ENCODE results near the gene SAMD14. TPM values are rescaled to one million over a fixed set of nuclear protein-coding genes. Genes with fewer than 3 reads are reported as not detected.

SAMD14 gene
- total RNA-seq, 6 experiments from 2014 or later, result 0.50 to 3.8 (median 0.77) TPM; not detected in 1

DNA sequence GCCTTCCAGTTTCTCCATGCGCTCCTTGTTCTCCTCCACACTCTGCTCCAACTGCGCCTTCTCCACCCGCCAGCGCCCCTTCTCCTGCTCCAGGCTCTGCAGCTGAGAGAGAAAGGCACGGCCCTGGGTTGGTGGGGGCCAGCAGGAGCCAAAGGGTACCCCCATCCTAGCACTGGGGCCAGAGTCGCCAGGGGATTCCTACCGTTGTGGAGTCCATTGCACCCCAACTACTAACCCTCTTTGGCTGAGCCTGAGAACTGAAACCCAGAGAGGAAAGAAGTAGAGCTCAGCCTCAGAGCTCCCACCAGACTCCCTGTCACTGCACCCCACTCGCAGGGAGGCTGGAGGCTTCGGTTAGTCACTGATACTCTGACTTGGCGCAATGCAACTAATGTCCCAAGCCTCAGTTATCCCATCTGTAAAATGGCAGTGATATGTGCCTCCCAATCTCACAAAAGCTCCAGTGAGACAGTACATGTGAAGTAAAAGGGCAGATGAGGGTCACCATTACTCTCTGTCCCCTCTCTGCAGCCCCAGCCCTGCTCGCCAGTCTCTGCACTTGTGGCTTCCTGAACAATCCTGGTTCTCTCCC lies 6.2 kb upstream of the SAMD14 start:
- WGBS (ENCODE audit: insufficient coverage, low coverage, low lambda C conversion rate, missing lambda C conversion rate), result 100% methylated on average over 3 of the region's 11 CpGs
- ATAC-seq (no peak), DNase-seq (no peak)
- no peak overlapping the region for H3K27ac ChIP-seq
- H3K36me3 ChIP-seq, result peaks cover 5 to 50% (median 11%) of the 10 kb centered on the region in 4 donors
- intact Hi-C loops (cut with DNase I), result no loop called here
- no peaks in the 10 kb centered on the region for H3K9me3 ChIP-seq
- peaks cover 0 to 9% (median 0%) of the 10 kb centered on the region in 4 donors for H3K4me1 ChIP-seq
- H3K4me3 ChIP-seq, result no peak overlapping the region
- H3K27me3 ChIP-seq, result no peaks in the 10 kb centered on the region
- TF ChIP-seq, protein P1, sequence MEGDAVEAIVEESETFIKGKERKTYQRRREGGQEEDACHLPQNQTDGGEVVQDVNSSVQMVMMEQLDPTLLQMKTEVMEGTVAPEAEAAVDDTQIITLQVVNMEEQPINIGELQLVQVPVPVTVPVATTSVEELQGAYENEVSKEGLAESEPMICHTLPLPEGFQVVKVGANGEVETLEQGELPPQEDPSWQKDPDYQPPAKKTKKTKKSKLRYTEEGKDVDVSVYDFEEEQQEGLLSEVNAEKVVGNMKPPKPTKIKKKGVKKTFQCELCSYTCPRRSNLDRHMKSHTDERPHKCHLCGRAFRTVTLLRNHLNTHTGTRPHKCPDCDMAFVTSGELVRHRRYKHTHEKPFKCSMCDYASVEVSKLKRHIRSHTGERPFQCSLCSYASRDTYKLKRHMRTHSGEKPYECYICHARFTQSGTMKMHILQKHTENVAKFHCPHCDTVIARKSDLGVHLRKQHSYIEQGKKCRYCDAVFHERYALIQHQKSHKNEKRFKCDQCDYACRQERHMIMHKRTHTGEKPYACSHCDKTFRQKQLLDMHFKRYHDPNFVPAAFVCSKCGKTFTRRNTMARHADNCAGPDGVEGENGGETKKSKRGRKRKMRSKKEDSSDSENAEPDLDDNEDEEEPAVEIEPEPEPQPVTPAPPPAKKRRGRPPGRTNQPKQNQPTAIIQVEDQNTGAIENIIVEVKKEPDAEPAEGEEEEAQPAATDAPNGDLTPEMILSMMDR (IDR thresholded peaks at IDR 0.05), result no peak
- no peak for TF ChIP-seq POLR2A (IDR thresholded peaks at IDR 0.05)

DNA sequence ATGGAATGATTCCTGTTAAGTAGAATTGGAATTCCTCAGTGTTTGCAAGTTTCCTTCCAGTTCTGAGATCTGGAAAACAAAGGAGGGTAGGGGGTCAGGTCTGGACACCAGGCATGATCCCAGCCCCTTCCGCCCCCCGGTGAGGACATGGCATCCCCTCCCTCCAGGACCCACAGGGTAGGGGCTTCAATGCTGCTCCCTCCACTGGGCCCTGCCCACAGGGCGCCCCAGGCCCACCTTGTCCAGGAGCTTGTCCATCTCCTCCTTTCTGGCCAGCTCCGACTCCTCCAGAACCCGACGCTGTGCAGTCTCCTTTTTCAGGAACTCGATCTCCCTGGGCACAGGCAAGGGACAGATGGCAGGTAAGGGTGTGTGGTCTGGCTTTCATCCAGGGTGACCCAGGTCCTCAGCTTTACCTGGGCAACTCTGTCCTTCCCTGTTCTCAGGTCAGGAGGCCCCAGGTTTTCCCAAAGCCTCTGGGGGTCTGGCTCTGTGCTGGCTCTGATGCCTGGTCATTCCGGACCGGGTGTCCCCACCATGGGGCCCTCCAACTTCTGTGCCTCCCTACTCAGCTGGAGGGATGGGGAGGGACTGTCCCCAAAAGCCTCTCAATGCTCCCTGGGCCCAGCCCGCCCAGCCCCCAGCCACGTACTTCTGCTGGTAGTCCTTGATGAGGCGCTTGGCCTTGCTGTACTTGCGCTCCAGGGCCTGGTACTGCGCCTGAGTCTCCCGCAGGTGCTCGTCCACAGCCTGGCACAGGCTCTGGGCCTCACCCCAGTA lies 5.5 kb upstream of the SAMD14 start:
- intact Hi-C loops (cut with DNase I), result no loop called here
- Histone ChIP-seq H3K36me3 (peaks cover 5 to 45% (median 11%) of the 10 kb centered on the region in 4 donors), H3K27ac (no peak overlapping the region), H3K4me1 (peaks cover 0 to 8% (median 0%) of the 10 kb centered on the region in 4 donors), H3K4me3 (no peak overlapping the region), H3K27me3 (no peaks in the 10 kb centered on the region), H3K9me3 (no peaks in the 10 kb centered on the region)
- ATAC-seq (no peak), DNase-seq (no peak)
- WGBS (ENCODE audit: insufficient coverage, low coverage, low lambda C conversion rate, missing lambda C conversion rate), result 88% methylated on average over 5 of the region's 16 CpGs
- TF ChIP-seq POLR2A (IDR thresholded peaks at IDR 0.05), result no peak
- TF ChIP-seq, protein P1 (IDR thresholded peaks at IDR 0.05), result no peak

DNA sequence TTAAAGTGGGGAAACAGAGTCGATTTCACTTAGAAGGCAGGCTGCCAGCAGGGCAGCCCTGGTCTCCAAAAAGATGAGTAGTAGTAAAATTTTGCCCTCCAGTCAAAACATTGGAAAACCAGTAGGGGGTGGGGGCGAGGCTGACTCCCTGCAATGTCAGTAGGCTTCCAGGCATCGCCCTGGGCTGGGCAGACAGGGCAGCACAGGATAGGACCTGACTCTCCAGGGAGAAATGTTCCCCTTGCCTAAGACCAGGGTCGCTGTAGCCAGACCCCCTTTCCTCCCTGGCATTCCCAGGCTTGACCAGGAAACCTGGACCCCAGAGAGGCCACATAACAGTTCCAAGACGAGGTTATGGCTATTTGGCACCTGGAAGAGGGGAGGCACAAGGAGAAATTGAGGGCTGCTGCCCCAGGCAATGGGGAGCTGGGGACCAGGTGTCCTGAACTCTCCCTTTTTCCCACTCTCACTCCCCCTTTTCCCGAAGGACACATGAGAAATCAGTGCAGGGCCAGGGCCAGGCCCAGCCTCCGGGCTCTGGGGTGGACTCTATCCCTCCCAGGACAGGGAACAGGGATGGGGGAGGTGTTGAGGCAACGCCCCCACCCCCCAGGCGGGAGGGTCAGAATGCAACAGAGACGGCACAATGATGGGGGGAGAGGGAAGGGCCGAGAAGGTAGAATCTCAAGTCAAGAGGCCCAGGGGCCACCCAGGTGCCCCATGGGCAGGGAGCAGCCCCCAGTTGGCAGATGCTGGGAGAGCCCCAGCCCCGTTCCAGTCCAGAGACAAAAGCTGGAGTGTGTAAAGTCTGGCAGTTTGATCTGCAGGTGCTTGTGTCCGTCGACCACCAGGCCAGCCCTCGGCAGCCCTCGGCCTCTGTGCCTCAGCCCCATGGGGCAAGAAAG lies 4.5 kb upstream of the SAMD14 start:
- intact Hi-C loops (cut with DNase I), result no loop called here
- WGBS (ENCODE audit: insufficient coverage, low coverage, low lambda C conversion rate, missing lambda C conversion rate), result 53% methylated on average over 2 of the region's 16 CpGs
- peaks cover 4 to 38% (median 9%) of the 10 kb centered on the region in 4 donors for H3K36me3 ChIP-seq
- peaks cover 0 to 3% (median 0%) of the 10 kb centered on the region in 4 donors for H3K4me1 ChIP-seq
- H3K27me3 ChIP-seq, result no peaks in the 10 kb centered on the region
- no peak overlapping the region for H3K4me3 ChIP-seq
- DNase-seq, result no peak
- no peak for ATAC-seq
- H3K9me3 ChIP-seq, result no peaks in the 10 kb centered on the region
- H3K27ac ChIP-seq, result no peak overlapping the region
- no peak for TF ChIP-seq POLR2A (IDR thresholded peaks at IDR 0.05)

DNA sequence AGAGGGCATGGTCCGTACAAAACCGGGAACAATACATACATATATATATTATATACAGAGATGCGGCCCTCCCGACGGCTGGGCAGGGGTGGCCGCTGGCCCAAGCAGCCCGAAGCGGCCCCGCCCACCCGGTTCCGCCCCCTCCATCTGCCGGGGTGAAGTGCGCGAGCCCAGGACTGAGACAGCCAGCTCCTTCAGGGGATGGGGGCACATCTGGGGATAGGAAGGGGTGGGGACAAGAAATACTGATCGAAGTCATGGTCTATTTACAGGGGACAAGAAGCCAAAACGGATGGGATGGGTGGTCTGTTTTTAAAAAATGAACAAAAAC lies 3.8 kb upstream of the SAMD14 start:
- Histone ChIP-seq H3K4me3 (no peak overlapping the region), H3K36me3 (peaks cover 0 to 31% (median 6%) of the 10 kb centered on the region in 4 donors), H3K27me3 (peaks cover 0 to 6% of the 10 kb centered on the region in 2 donors), H3K4me1 (peaks cover 0 to 3% (median 0%) of the 10 kb centered on the region in 4 donors), H3K9me3 (no peaks in the 10 kb centered on the region), H3K27ac (no peak overlapping the region)
- DNase-seq (no peak), ATAC-seq (no peak)
- TF ChIP-seq POLR2A (IDR thresholded peaks at IDR 0.05), result no peak
- TF ChIP-seq, protein P1 (IDR thresholded peaks at IDR 0.05), result no peak
- 34% methylated on average over 8 of the region's 16 CpGs for WGBS (ENCODE audit: insufficient coverage, low coverage, low lambda C conversion rate, missing lambda C conversion rate)
- intact Hi-C loops (cut with DNase I), result no loop called here

Measured in right lobe of liver (tissue), 6 donors.